ENCODE measurements around the gene EGLN2.

The EGLN2 gene

GRCh38 chr19:40786060-40787037, 12.6 kb upstream of the EGLN2 start:
- no peaks in the 10 kb centered on the region for H3K27me3 ChIP-seq (ENCODE audit: insufficient read depth, poor library complexity, severe bottlenecking)
- H3K9me3 ChIP-seq (ENCODE audit: severe bottlenecking) = no peaks in the 10 kb centered on the region
- H3K27ac ChIP-seq (ENCODE audit: poor library complexity, severe bottlenecking) = no peak overlapping the region
- no peak for DNase-seq (ENCODE audit: low spot score)
- H3K36me3 ChIP-seq (ENCODE audit: low read depth) = no peaks in the 10 kb centered on the region
- no peak for TF ChIP-seq CTCF (IDR thresholded peaks at IDR 0.05; ENCODE audit: poor library complexity, severe bottlenecking)
- ATAC-seq (ENCODE audit: low read depth) = no peak
- H3K4me3 ChIP-seq (ENCODE audit: severe bottlenecking) = no peak overlapping the region
- H3K4me1 ChIP-seq (ENCODE audit: insufficient read depth, poor library complexity, severe bottlenecking) = no peaks in the 10 kb centered on the region

GRCh38 chr19:40791349-40791748, 7.6 kb upstream of the EGLN2 start:
- H3K36me3 ChIP-seq (ENCODE audit: low read depth) = no peaks in the 10 kb centered on the region
- H3K4me1 ChIP-seq (ENCODE audit: insufficient read depth, poor library complexity, severe bottlenecking) = no peaks in the 10 kb centered on the region
- no peaks in the 10 kb centered on the region for H3K9me3 ChIP-seq (ENCODE audit: severe bottlenecking)
- H3K27ac ChIP-seq (ENCODE audit: poor library complexity, severe bottlenecking) = no peak overlapping the region
- no peak for TF ChIP-seq CTCF (IDR thresholded peaks at IDR 0.05; ENCODE audit: poor library complexity, severe bottlenecking)
- ATAC-seq (ENCODE audit: low read depth) (no peak), DNase-seq (ENCODE audit: low spot score) (no peak)
- no peaks in the 10 kb centered on the region for H3K27me3 ChIP-seq (ENCODE audit: insufficient read depth, poor library complexity, severe bottlenecking)
- no peak overlapping the region for H3K4me3 ChIP-seq (ENCODE audit: severe bottlenecking)

- ATAC-seq (ENCODE audit: low read depth) (no peak), DNase-seq (ENCODE audit: low spot score) (no peak)
- Histone ChIP-seq H3K36me3 (ENCODE audit: low read depth) (no peaks in the 10 kb centered on the region), H3K27ac (ENCODE audit: poor library complexity, severe bottlenecking) (no peak overlapping the region), H3K4me1 (ENCODE audit: insufficient read depth, poor library complexity, severe bottlenecking) (no peaks in the 10 kb centered on the region), H3K9me3 (ENCODE audit: severe bottlenecking) (no peaks in the 10 kb centered on the region), H3K4me3 (ENCODE audit: severe bottlenecking) (no peak overlapping the region), H3K27me3 (ENCODE audit: insufficient read depth, poor library complexity, severe bottlenecking) (no peaks in the 10 kb centered on the region)
- no peak for TF ChIP-seq CTCF (IDR thresholded peaks at IDR 0.05; ENCODE audit: poor library complexity, severe bottlenecking)
Measured at GRCh38 chr19:40791996-40792395, 7.0 kb upstream of the EGLN2 start.

- no peak overlapping the region for H3K4me3 ChIP-seq (ENCODE audit: severe bottlenecking)
- peaks cover 14% of the 10 kb centered on the region for H3K4me1 ChIP-seq (ENCODE audit: insufficient read depth, poor library complexity, severe bottlenecking)
- DNase-seq (ENCODE audit: low spot score) = no peak
- H3K9me3 ChIP-seq (ENCODE audit: severe bottlenecking) = no peaks in the 10 kb centered on the region
- ATAC-seq (ENCODE audit: low read depth) = no peak
- no peaks in the 10 kb centered on the region for H3K27me3 ChIP-seq (ENCODE audit: insufficient read depth, poor library complexity, severe bottlenecking)
- peaks cover 21% of the 10 kb centered on the region for H3K36me3 ChIP-seq (ENCODE audit: low read depth)
- H3K27ac ChIP-seq (ENCODE audit: poor library complexity, severe bottlenecking) = peak overlapping the region; percentile 79
- TF ChIP-seq CTCF (IDR thresholded peaks at IDR 0.05; ENCODE audit: poor library complexity, severe bottlenecking) = no peak
Measured at GRCh38 chr19:40797166-40797962, 1.6 kb upstream of the EGLN2 start.
